DOHH2 (cell line): ENCODE measurements around the gene GSG1L.

Experiments used
- H3F3A ChIP-seq: fragments of 200-600 bp; sonication (generic), shearing (Covaris generic); 2 replicates; pipeline ENCODE4 v1.6.0; 2016; ENCODE audit warnings: antibody characterized with exemption, mild to moderate bottlenecking; ENCODE audit not compliant: control insufficient read depth, insufficient read depth
- H3K27ac ChIP-seq: fragments of 200-600 bp; sonication (generic); 2 replicates; pipeline ENCODE4 v1.5.1; 2014; ENCODE audit warnings: low read depth, mild to moderate bottlenecking, low read length, moderate library complexity
- H3K27me3 ChIP-seq: fragments of 200-600 bp; sonication (generic); 2 replicates; pipeline ENCODE4 v1.6.1; 2014; ENCODE audit warnings: mild to moderate bottlenecking, low read length, mixed read lengths; ENCODE audit not compliant: control insufficient read depth
- H3K36me3 ChIP-seq: fragments of 200-600 bp; sonication (generic); 2 replicates; pipeline ENCODE4 v1.6.1; 2014; ENCODE audit warnings: mild to moderate bottlenecking, low read length, moderate library complexity, mixed read lengths; ENCODE audit not compliant: control insufficient read depth
- H3K4me1 ChIP-seq: fragments of 200-600 bp; sonication (generic); 2 replicates; pipeline ENCODE4 v1.6.1; 2014; ENCODE audit warnings: mild to moderate bottlenecking, low read length, mixed read lengths; ENCODE audit not compliant: control insufficient read depth
- H3K4me2 ChIP-seq: fragments of 200-600 bp; sonication (generic); 2 replicates; pipeline ENCODE4 v1.6.0; 2014; ENCODE audit warnings: mild to moderate bottlenecking, low read length, moderate library complexity
- H3K4me3 ChIP-seq: fragments of 200-600 bp; sonication (generic); 2 replicates; pipeline ENCODE4 v1.5.1; 2014; ENCODE audit warnings: mild to moderate bottlenecking, low read length, mixed read lengths
- H3K79me2 ChIP-seq: fragments of 200-600 bp; sonication (generic); 2 replicates; pipeline ENCODE4 v1.6.1; 2014; ENCODE audit warnings: mild to moderate bottlenecking, low read length, mixed read lengths; ENCODE audit not compliant: control insufficient read depth
- H3K9me2 ChIP-seq: fragments of 200-600 bp; sonication (generic); replicated peaks from 2 replicates; pipeline ENCODE4 v1.6.1; 2014; ENCODE audit warnings: mild to moderate bottlenecking, low read length, mixed read lengths; ENCODE audit not compliant: control insufficient read depth
- H3K9me3 ChIP-seq: fragments of 200-600 bp; sonication (generic); 2 replicates; pipeline ENCODE4 v1.6.1; 2014; ENCODE audit warnings: antibody characterized with exemption, low read length, mixed read lengths; ENCODE audit not compliant: control insufficient read depth, insufficient read depth
- H4K20me1 ChIP-seq: fragments of 200-600 bp; sonication (generic); 2 replicates; pipeline ENCODE4 v1.6.0; 2014; ENCODE audit warnings: low read depth, mild to moderate bottlenecking, antibody characterized with exemption, low read length, moderate library complexity; ENCODE audit not compliant: control insufficient read depth, insufficient read depth
- CTCF ChIP-seq: fragments of 200-600 bp; sonication (generic); IDR thresholded peaks from one replicate; pipeline ENCODE4 v1.5.1; 2014; ENCODE audit warnings: antibody characterized with exemption, mild to moderate bottlenecking, low read depth, low read length; ENCODE audit not compliant: poor library complexity, severe bottlenecking
- EZH2phosphoT487 ChIP-seq: fragments of 200-600 bp; sonication (generic); IDR thresholded peaks from 2 replicates; pipeline ENCODE4 v1.6.1; 2017; ENCODE audit warnings: borderline replicate concordance, mild to moderate bottlenecking, antibody characterized with exemption, low read length, moderate library complexity, mixed read lengths

Gene GSG1L

GRCh38 chr16:27843800-27844199 is 219.7 kb downstream of the GSG1L start:
- no peaks in the 10 kb centered on the region for H3K4me1 ChIP-seq
- H3K27me3 ChIP-seq = no peaks in the 10 kb centered on the region
- H3K79me2 ChIP-seq = no peaks in the 10 kb centered on the region
- no peaks in the 10 kb centered on the region for H4K20me1 ChIP-seq
- no peaks in the 10 kb centered on the region for H3K9me3 ChIP-seq
- no peak overlapping the region for H3K4me3 ChIP-seq
- H3K9me2 ChIP-seq = no peaks in the 10 kb centered on the region
- H3F3A ChIP-seq = no peaks in the 10 kb centered on the region
- TF ChIP-seq EZH2phosphoT487 (no peak), CTCF (no peak)
- H3K4me2 ChIP-seq = no peak overlapping the region
- no peak overlapping the region for H3K27ac ChIP-seq
- no peaks in the 10 kb centered on the region for H3K36me3 ChIP-seq

DNA sequence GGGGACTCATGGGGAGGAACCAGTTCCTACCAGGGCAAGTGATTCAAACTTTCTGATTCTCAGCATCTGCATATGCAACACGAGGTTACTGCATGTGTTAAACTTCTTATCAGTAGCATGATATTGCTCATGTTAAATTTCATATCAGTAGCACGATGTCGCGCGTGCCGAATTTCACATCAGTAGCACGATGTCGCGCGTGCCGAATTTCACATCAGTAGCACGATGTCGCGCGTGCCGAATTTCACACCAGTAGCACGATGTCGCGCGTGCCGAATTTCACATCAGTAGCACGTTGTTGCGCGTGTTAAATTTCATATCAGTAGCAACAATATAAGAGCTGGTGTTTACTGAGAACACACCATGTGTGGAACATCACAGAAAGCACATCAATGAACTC is 221.6 kb downstream of the GSG1L start:
- Histone ChIP-seq H3K27ac (no peak overlapping the region), H3K9me3 (no peaks in the 10 kb centered on the region), H3K27me3 (0 out of 2 replicates have a peak, but pooled peaks cover 4% of the 10 kb centered on the region), H3K36me3 (no peaks in the 10 kb centered on the region), H3K4me2 (no peak overlapping the region), H3K4me1 (no peaks in the 10 kb centered on the region), H3F3A (no peaks in the 10 kb centered on the region), H3K79me2 (no peaks in the 10 kb centered on the region), H4K20me1 (no peaks in the 10 kb centered on the region), H3K4me3 (no peak overlapping the region), H3K9me2 (no peaks in the 10 kb centered on the region)
- TF ChIP-seq EZH2phosphoT487 (no peak), CTCF (no peak)

- no peaks in the 10 kb centered on the region for H4K20me1 ChIP-seq
- TF ChIP-seq EZH2phosphoT487 (no peak), CTCF (no peak)
- H3K27ac ChIP-seq = no peak overlapping the region
- H3K4me3 ChIP-seq = no peak overlapping the region
- no peaks in the 10 kb centered on the region for H3F3A ChIP-seq
- H3K4me2 ChIP-seq = no peak overlapping the region
- H3K79me2 ChIP-seq = no peaks in the 10 kb centered on the region
- no peaks in the 10 kb centered on the region for H3K4me1 ChIP-seq
- no peaks in the 10 kb centered on the region for H3K9me3 ChIP-seq
- H3K9me2 ChIP-seq = no peaks in the 10 kb centered on the region
- 0 out of 2 replicates have a peak, but pooled peaks cover 4% of the 10 kb centered on the region for H3K27me3 ChIP-seq
- no peaks in the 10 kb centered on the region for H3K36me3 ChIP-seq
Measured at GRCh38 chr16:27841061-27841801, 222.3 kb downstream of the GSG1L start.
